ENCODE measurements around the gene HABP4. TPM values are rescaled to one million over a fixed set of nuclear protein-coding genes. Genes with fewer than 3 reads are reported as not detected.

Gene HABP4
- total RNA-seq, 2 donors from 2014 or later, result 2.8 to 4.4 TPM

DNA sequence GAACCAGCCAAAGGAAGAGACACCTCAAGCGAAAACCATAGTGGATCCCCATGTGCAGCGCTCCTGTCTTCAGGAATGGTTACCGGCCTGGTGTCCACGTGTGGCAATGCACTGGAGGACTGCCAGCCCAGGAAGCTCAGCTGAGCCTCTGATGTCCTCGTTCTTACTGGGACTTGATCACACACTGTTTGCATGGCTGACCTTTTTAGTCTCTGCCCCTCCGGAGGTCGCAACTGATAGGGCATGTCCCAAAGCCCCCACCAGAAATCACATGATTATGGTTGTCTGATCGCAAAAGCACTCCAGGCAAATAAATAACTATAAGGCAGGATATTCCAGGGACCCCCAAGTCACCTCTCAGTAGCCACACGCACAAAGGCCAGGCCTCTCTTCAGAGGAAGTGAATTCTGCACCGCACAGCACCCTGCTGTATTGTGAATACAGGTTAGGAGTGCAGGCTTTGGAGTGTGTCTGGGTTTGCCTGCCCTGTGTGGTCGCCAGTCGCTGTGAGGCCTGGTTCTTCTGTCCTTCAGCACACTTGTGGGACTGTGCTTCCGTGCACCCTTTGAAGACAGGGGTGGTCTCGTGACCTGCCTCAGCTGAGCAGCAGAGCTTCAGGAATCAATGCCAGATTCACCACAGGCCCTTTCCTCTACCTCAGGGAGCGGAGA is 13.4 kb upstream of the HABP4 start:
- no peak for DNase-seq
- H3K4me3 ChIP-seq, result no peak overlapping the region
- no peak overlapping the region for H3K9ac ChIP-seq (ENCODE audit: low read depth in 2 of 2, low read length in 2 of 2)
- intact Hi-C loops (cut with DNase I), result no loop called here
- H3K36me3 ChIP-seq, result no peaks in the 10 kb centered on the region
- TF ChIP-seq, protein P1, sequence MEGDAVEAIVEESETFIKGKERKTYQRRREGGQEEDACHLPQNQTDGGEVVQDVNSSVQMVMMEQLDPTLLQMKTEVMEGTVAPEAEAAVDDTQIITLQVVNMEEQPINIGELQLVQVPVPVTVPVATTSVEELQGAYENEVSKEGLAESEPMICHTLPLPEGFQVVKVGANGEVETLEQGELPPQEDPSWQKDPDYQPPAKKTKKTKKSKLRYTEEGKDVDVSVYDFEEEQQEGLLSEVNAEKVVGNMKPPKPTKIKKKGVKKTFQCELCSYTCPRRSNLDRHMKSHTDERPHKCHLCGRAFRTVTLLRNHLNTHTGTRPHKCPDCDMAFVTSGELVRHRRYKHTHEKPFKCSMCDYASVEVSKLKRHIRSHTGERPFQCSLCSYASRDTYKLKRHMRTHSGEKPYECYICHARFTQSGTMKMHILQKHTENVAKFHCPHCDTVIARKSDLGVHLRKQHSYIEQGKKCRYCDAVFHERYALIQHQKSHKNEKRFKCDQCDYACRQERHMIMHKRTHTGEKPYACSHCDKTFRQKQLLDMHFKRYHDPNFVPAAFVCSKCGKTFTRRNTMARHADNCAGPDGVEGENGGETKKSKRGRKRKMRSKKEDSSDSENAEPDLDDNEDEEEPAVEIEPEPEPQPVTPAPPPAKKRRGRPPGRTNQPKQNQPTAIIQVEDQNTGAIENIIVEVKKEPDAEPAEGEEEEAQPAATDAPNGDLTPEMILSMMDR (IDR thresholded peaks at IDR 0.05), result no peak
- no peaks in the 10 kb centered on the region for H3K27me3 ChIP-seq
- H3K27ac ChIP-seq, result no peak overlapping the region
- no peaks in the 10 kb centered on the region for H3K9me3 ChIP-seq
- H3K4me1 ChIP-seq, result no peaks in the 10 kb centered on the region

DNA sequence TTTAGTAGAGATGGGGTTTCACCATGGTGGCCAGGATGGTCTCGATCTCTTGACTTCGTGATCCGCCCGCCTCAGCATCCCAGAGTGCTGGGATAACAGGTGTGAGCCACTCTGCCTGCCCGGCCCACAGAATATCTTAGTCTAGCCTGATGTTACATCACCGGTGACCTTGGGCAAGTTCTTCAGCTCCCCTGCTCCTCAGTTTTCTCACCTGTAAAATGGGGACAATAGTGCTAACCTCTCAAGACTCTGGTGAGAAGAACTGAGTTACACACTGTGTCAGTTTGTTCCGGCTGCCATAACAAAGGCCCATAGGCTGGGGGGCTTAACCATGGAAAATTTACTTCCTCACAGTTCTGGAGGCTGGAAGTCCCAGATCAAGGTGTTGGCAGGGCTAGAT is 12.5 kb upstream of the HABP4 start:
- Histone ChIP-seq H3K9ac (ENCODE audit: low read depth in 2 of 2, low read length in 2 of 2) (no peak overlapping the region), H3K27ac (no peak overlapping the region), H3K9me3 (no peaks in the 10 kb centered on the region), H3K27me3 (no peaks in the 10 kb centered on the region), H3K36me3 (no peaks in the 10 kb centered on the region), H3K4me3 (no peak overlapping the region), H3K4me1 (no peaks in the 10 kb centered on the region)
- intact Hi-C loops (cut with DNase I), result no loop called here
- DNase-seq, result no peak
- TF ChIP-seq, protein P1 (IDR thresholded peaks at IDR 0.05), result no peak

DNA sequence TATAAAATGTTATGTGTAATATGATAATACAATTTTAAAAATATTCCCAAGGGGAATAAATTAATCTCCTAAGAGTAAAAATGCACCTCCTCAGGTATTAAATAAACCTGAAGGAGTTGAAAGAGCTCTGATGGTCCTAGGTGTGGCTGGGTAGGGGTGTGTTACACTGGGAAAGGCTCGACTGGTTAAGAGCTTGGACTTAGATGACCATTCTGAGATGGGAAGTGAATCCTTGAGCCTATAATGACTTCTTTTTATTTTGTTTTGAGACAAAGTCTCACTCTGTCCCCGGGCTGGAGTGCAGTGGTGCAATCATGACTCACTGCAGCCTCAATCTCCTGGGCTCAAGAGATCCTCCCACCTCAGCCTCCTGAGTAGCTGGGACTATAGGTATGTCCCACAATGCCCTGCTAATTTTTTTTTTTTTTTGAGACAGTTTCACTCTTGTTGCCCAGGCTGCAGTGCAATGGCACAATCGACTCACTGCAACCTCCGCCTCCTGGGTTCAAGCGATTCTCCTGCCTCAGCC is 9.2 kb upstream of the HABP4 start:
- Histone ChIP-seq H3K4me1 (no peaks in the 10 kb centered on the region), H3K27ac (no peak overlapping the region), H3K4me3 (no peak overlapping the region), H3K36me3 (no peaks in the 10 kb centered on the region), H3K9me3 (no peaks in the 10 kb centered on the region), H3K27me3 (no peaks in the 10 kb centered on the region), H3K9ac (ENCODE audit: low read depth in 2 of 2, low read length in 2 of 2) (no peak overlapping the region)
- intact Hi-C loops (cut with DNase I), result loop anchor here (5.0 to 10.0 kb wide), 2 partner anchors 116 to 212 kb away; no protein-coding TSS in a partner anchor
- TF ChIP-seq, protein P1 (IDR thresholded peaks at IDR 0.05), result no peak
- no peak for DNase-seq

DNA sequence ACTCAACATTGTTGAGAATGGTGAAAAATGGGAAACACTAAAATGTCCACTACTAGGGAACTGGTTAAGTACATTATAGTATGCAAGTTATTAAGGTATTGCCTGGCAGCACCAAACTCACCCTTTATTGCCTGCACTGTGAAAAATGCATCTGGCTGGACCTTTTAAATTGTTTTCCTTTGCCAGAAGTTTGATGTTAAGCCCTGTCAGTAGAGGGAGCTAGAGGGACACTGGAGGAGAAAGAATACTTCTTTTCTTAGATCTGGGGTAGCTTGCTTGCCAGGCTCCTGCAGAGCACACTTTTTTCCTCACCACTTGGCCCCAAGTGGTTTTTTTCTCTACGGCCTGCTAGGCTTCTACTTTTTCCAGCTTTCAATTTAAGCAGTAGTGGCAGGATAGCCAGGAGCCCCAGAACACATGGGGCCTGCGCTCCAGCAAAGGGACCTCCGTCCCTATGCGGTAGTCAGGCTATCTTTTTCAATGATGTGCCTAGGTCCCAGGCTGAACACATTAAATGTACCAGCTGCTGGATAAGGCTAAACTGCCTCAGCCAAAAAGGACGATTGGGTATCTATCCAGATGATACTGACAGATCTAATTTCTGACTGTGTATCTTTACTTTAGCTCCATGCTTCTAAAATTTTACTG is 8.0 kb upstream of the HABP4 start:
- intact Hi-C loops (cut with DNase I), result loop anchor here (5.0 to 10.0 kb wide), 2 partner anchors 117 to 210 kb away; no protein-coding TSS in a partner anchor

DNA sequence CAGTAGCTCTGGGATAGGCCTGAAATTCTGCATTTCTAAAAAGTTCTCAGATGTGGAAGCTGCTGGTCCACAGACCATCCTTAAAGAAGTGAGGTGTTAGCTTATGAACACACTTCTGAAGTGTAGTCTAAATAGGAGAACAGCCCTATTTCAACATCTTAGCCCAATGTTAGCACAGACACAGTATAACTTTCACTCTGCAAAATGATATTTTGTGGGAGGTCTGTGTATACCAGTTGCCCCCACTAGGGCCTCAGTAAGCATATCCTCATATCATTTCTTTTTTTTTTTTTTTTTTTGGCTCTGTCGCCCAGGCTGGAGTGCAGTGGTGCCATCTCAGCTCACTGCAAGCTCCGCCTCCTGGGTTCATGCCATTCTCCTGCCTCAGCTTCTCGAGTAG is 7.5 kb upstream of the HABP4 start:
- no peak overlapping the region for H3K4me3 ChIP-seq
- no peaks in the 10 kb centered on the region for H3K4me1 ChIP-seq
- TF ChIP-seq, protein P1 (IDR thresholded peaks at IDR 0.05), result no peak
- H3K27me3 ChIP-seq, result no peaks in the 10 kb centered on the region
- no peak overlapping the region for H3K9ac ChIP-seq (ENCODE audit: low read depth in 2 of 2, low read length in 2 of 2)
- no peak for DNase-seq
- H3K36me3 ChIP-seq, result no peaks in the 10 kb centered on the region
- intact Hi-C loops (cut with DNase I), result loop anchor here (5.0 to 10.0 kb wide), 2 partner anchors 118 to 210 kb away; no protein-coding TSS in a partner anchor
- no peak overlapping the region for H3K27ac ChIP-seq
- H3K9me3 ChIP-seq, result no peaks in the 10 kb centered on the region

More for the DNA sequence above, 8.0 kb upstream of the HABP4 start:
- Histone ChIP-seq H3K4me3 (no peak overlapping the region), H3K27me3 (no peaks in the 10 kb centered on the region), H3K36me3 (no peaks in the 10 kb centered on the region), H3K4me1 (no peaks in the 10 kb centered on the region), H3K9me3 (no peaks in the 10 kb centered on the region), H3K9ac (ENCODE audit: low read depth in 2 of 2, low read length in 2 of 2) (no peak overlapping the region), H3K27ac (no peak overlapping the region)
- TF ChIP-seq, protein P1 (IDR thresholded peaks at IDR 0.05), result peak; percentile 56
- DNase-seq, result peak; percentile 49

Data from colonic mucosa (tissue), 4 donors.